Calu3 (cell line): ENCODE measurements around the gene PPP2R5E. TPM values are rescaled to one million over a fixed set of nuclear protein-coding genes. Genes with fewer than 3 reads are reported as not detected.
A peak's percentile ranks its signal among the peaks of the same experiment; 100 is the strongest.

Experiments
- BruUV-seq: library from RNA; stranded (reverse); fragments of 400-500 nt; replicated peaks from 2 replicates; lab custom pipeline; 2021; lab: Mats Ljungman, UMichigan
- CTCF ChIA-PET: fragments of 300-600 bp; sonication (Branson Sonifier 250); formaldehyde crosslinking; loops from one replicate; lab custom pipeline; 2022; ENCODE audit warnings: antibody characterized with exemption; lab: Charles Lee
- DNase-seq: peaks from one replicate; pipeline ENCODE4 v3.0.0; 2022
- H3K27ac Mint-ChIP-seq: one replicate; pipeline ENCODE4 v1.8.0; 2022; ENCODE audit warnings: mixed read lengths; ENCODE audit not compliant: unreplicated experiment
- H3K27me3 Mint-ChIP-seq: one replicate; pipeline ENCODE4 v1.8.0; 2022; ENCODE audit warnings: mixed read lengths; ENCODE audit not compliant: unreplicated experiment
- H3K36me3 Mint-ChIP-seq: one replicate; pipeline ENCODE4 v1.8.0; 2022; ENCODE audit warnings: mild to moderate bottlenecking, moderate library complexity, mixed read lengths; ENCODE audit not compliant: insufficient read depth, unreplicated experiment
- H3K4me1 Mint-ChIP-seq: one replicate; pipeline ENCODE4 v1.8.0; 2022; ENCODE audit warnings: mild to moderate bottlenecking, low read depth, mixed read lengths; ENCODE audit not compliant: unreplicated experiment
- H3K4me3 Mint-ChIP-seq: one replicate; pipeline ENCODE4 v1.8.0; 2022; ENCODE audit warnings: mild to moderate bottlenecking, low read depth, moderate library complexity, mixed read lengths; ENCODE audit not compliant: unreplicated experiment
- H3K9me3 Mint-ChIP-seq: one replicate; pipeline ENCODE4 v1.8.0; 2022; ENCODE audit warnings: low read depth, mixed read lengths; ENCODE audit not compliant: unreplicated experiment
- CTCF ChIP-seq: fragments of 200-600 bp; IDR thresholded peaks from one replicate; pipeline ENCODE4 v1.8.0; 2022; ENCODE audit warnings: antibody characterized with exemption; ENCODE audit not compliant: unreplicated experiment
- intact Hi-C: fragments of 100-400 bp; cut with micrococcal nuclease; formaldehyde crosslinking; loops from one replicate; pipeline ENCODE4 v1.10.0; 2022; ENCODE audit not compliant: unreplicated experiment
- total RNA-seq: library from RNA; stranded (reverse); gene quantifications from 2 replicates; pipeline ENCODE4 v1.2.3, GENCODE V29; 2022

The PPP2R5E gene
- total RNA-seq, 1 experiment from 2014 or later, result 52.5 TPM

- CTCF ChIA-PET, result no interaction called here
- no TSS peak for BruUV-seq
- no peak for DNase-seq
- intact Hi-C loops, result loop anchor here (5.0 kb wide), 2 partner anchors 38 to 67 kb away; partner anchors contain the start of gene PPP2R5E
- Mint-ChIP-seq H3K4me1 (peaks cover 24% of the 10 kb centered on the region), H3K36me3 (peaks cover 8% of the 10 kb centered on the region), H3K27me3 (no peaks in the 10 kb centered on the region), H3K4me3 (no peak overlapping the region), H3K27ac (no peak overlapping the region), H3K9me3 (no peaks in the 10 kb centered on the region)
- TF ChIP-seq CTCF, result no peak
These were observed 68.3 kb downstream of the PPP2R5E start for GRCh38 chr14:63474844-63475243.

GRCh38 chr14:63474111-63474510 lies 69.1 kb downstream of the PPP2R5E start:
- Mint-ChIP-seq H3K9me3 (no peaks in the 10 kb centered on the region), H3K36me3 (peaks cover 8% of the 10 kb centered on the region), H3K27ac (no peak overlapping the region), H3K4me1 (peaks cover 18% of the 10 kb centered on the region), H3K27me3 (no peaks in the 10 kb centered on the region), H3K4me3 (no peak overlapping the region)
- no peak for TF ChIP-seq CTCF
- intact Hi-C loops, result loop anchor here (5.0 kb wide), 2 partner anchors 37 to 68 kb away; partner anchors contain the start of gene PPP2R5E
- BruUV-seq, result no TSS peak
- DNase-seq, result no peak
- CTCF ChIA-PET, result no interaction called here

GRCh38 chr14:63472986-63473788 lies 70.0 kb downstream of the PPP2R5E start:
- CTCF ChIA-PET, result no interaction called here
- no peak overlapping the region for H3K27ac Mint-ChIP-seq
- TF ChIP-seq CTCF, result no peak
- intact Hi-C loops, result loop anchor here (5.0 kb wide), 2 partner anchors 36 to 69 kb away; partner anchors contain the start of gene PPP2R5E
- H3K4me1 Mint-ChIP-seq, result peaks cover 27% of the 10 kb centered on the region
- H3K9me3 Mint-ChIP-seq, result no peaks in the 10 kb centered on the region
- DNase-seq, result no peak
- H3K4me3 Mint-ChIP-seq, result no peak overlapping the region
- BruUV-seq, result no TSS peak
- H3K27me3 Mint-ChIP-seq, result no peaks in the 10 kb centered on the region
- H3K36me3 Mint-ChIP-seq, result peaks cover 8% of the 10 kb centered on the region

- Mint-ChIP-seq H3K27ac (no peak overlapping the region), H3K36me3 (peaks cover 8% of the 10 kb centered on the region), H3K4me3 (peak overlapping the region; percentile 53), H3K9me3 (no peaks in the 10 kb centered on the region), H3K27me3 (no peaks in the 10 kb centered on the region), H3K4me1 (peaks cover 16% of the 10 kb centered on the region)
- TF ChIP-seq CTCF, result no peak
- BruUV-seq, result no TSS peak
- CTCF ChIA-PET, result interaction anchor here (0.6 to 0.7 kb wide), 3 partner anchors 69 to 1580 kb away, joined by 3 read pairs; no protein-coding TSS in a partner anchor
- intact Hi-C loops, result loop anchor here (5.0 kb wide), 2 partner anchors 34 to 71 kb away; partner anchors contain the start of gene PPP2R5E
- DNase-seq, result no peak
These were observed 72.0 kb downstream of the PPP2R5E start for GRCh38 chr14:63470962-63471793.
